Stimulated activated naive CD8-positive, alpha-beta T cell treated with anti-CD3 and anti-CD28 coated beads, Interleukin-15, amount 100 ng/mL, for 72 hours (primary cell): ENCODE measurements around the gene PNLDC1.
A peak's percentile ranks its signal among the peaks of the same experiment; 100 is the strongest.
"Not testable (repeated sequence)": the region's sequence is repeated elsewhere in the genome, so short reads cannot be mapped to it uniquely, and the experiment has no call there.

Experiments used
- ATAC-seq: fragments of 150-1000 bp; cut with Tn5 transposase; 2 replicates; pipeline ENCODE4 v1.10.0; 2021; ENCODE audit warnings: mild to moderate bottlenecking, moderate library complexity
- DNase-seq, 2 donors: peaks; one replicate each; pipeline ENCODE4 v3.0.0; 2021 to 2022
- H3K27ac Mint-ChIP-seq, 2 donors: one replicate each; pipeline ENCODE4 v1.8.0; 2022; ENCODE audit warnings: mild to moderate bottlenecking in 2 of 2, mixed read lengths in 2 of 2, moderate library complexity in 2 of 2
- H3K27me3 Mint-ChIP-seq: one replicate; pipeline ENCODE4 v1.8.0; 2022; ENCODE audit warnings: mixed read lengths
- H3K4me1 Mint-ChIP-seq: one replicate; pipeline ENCODE4 v1.8.0; 2022; ENCODE audit warnings: mild to moderate bottlenecking, mixed read lengths
- H3K4me3 Mint-ChIP-seq, 2 donors: one replicate each; pipeline ENCODE4 v1.8.0; 2022; ENCODE audit warnings: mild to moderate bottlenecking in 2 of 2, mixed read lengths in 2 of 2, moderate library complexity in 1 of 2
- H3K9me3 Mint-ChIP-seq, 2 donors: one replicate each; pipeline ENCODE4 v1.8.0; 2022; ENCODE audit warnings: mixed read lengths in 2 of 2

The PNLDC1 gene

DNA sequence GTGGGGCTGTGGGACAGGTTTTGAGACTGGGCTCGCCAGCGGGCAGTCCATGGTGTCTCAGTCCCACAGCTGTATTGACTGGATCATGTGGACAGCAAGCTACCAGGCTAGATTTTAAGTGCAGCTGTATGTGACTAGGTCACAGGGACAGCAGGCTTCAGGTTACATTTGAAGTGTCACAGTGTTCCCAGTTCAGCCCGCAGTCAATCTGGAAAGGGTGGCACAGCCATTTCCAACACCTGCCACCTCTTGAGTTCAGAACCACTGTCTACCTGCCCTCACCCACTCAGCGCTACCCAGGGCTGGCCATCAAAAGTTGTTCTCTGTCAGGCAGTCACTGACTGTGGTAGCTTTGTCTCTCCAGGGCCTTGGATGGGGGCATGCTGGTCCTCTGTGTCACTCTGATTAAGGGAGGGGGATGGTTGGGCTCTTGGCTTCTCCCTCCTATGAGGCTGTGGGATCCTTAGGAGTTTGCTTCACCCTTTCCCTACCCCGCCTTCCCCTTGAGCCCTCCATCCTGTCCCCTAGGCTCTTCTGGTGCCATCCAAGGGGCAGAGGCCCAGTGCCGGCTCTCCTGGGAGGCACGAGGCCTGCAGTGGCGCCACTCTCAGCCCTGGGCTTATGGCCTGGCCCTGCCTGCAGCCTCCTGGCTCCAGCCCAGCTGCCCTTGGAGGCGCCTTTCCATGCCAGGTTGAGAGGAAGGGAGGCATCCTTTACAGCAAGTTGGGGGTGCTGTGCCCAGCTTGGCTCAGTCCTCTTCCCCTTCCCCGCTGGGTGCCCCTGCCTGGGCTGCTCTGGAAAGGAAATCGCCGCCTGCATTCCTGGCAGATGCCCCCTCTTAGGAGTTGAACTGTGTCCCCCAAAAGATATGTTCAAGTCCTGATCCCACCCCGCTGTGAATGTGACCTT, 44.9 kb downstream of the PNLDC1 start:
- ATAC-seq: no peak
- no peak for DNase-seq
- no peak overlapping the region for H3K27ac Mint-ChIP-seq
- H3K27me3 Mint-ChIP-seq: no peaks in the 10 kb centered on the region
- H3K4me1 Mint-ChIP-seq: peaks cover 10% of the 10 kb centered on the region
- peaks cover 9 to 10% of the 10 kb centered on the region in 2 donors for H3K9me3 Mint-ChIP-seq
- H3K4me3 Mint-ChIP-seq: no peak overlapping the region

DNA sequence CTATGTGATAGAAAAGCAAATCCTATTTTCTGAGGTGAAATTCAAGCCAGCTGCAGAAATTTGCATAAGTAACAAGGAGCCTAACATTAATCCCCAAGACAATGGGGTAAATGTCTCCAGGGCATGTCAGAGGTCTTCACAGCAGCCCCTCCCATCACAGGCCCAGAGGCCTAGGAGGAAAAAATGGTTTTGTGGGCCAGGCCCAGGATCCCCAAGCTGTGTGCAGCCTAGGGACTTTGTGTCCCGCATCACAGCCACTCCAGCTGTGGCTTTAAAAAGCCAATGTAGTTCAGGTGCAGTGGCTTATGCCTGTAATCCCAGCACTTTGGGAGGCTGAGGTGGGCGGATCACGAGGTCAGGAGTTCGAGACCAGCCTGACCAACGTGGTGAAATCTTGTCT, 48.5 kb downstream of the PNLDC1 start:
- H3K4me3 Mint-ChIP-seq, ATAC-seq, DNase-seq, H3K27me3 Mint-ChIP-seq, H3K27ac Mint-ChIP-seq: not testable (repeated sequence)
- peaks cover 10% of the 10 kb centered on the region for H3K4me1 Mint-ChIP-seq
- peaks cover 10 to 12% of the 10 kb centered on the region in 2 donors for H3K9me3 Mint-ChIP-seq

DNA sequence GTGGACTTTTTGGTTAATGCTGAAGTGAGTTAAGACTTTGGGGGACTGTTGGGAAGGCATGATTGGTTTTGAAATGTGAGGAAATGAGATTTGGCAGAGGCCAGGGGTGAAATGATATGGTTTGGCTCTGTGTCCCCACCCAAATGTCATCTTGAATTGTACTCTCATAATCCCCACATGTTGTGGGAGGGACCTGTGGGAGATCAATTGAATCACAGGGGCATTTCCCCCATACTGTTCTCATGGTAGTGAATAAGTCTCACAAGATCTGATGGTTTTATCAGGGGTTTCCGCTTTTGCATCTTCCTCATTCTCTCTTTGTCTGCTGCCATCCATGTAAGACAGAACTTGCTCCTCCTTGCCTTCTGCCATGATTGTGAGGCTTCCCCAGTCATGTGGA, 49.8 kb downstream of the PNLDC1 start:
- H3K9me3 Mint-ChIP-seq: peaks cover 10 to 12% of the 10 kb centered on the region in 2 donors
- not testable (repeated sequence) for H3K4me1 Mint-ChIP-seq, H3K27me3 Mint-ChIP-seq, DNase-seq, H3K4me3 Mint-ChIP-seq, ATAC-seq
- H3K27ac Mint-ChIP-seq: peak overlapping the region in 1 of 2 donors; percentile 13

DNA sequence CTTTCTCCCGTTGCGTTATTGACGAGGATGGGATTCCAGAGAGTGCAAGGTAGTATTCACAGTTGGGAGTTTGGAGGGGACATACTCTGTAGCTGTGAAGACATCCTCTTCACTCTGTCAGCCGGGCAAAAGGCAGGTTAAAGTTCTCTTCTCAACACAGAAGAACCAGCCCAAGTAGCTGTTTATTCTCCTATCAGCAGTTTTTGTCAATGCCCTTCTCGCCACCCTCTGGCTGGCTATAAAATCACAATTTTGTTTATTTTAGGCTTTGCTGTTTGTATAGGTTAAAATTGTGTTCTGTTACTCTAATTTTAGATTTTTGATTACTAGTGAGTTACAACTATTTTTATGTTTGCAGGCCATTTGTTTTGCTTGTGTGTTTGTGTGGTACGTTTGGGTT, 52.8 kb downstream of the PNLDC1 start:
- no peaks in the 10 kb centered on the region for H3K27me3 Mint-ChIP-seq
- DNase-seq (no peak), ATAC-seq (no peak)
- no peaks in the 10 kb centered on the region for H3K4me1 Mint-ChIP-seq
- peaks cover 13 to 14% of the 10 kb centered on the region in 2 donors for H3K9me3 Mint-ChIP-seq
- H3K27ac Mint-ChIP-seq: no peak overlapping the region
- no peak overlapping the region for H3K4me3 Mint-ChIP-seq

DNA sequence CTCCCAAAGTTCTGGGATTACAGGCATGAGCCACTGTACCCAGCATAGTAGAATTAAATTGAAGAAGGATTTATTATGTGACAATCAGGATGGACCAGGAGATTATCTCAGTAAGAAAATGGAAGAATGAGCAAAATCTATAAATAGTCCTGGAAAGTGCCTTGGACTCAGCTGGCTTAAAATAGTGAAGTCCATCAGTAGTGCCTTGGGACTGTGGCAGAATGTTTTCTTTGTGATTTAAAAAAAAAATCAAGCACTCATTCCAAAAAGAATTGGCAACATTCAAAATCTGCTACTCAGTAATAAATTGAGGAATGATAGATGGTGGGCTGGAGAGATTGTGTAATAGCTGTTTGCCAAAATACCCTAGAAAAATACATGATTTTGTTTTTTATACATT, 53.7 kb downstream of the PNLDC1 start:
- Mint-ChIP-seq H3K27me3 (no peaks in the 10 kb centered on the region), H3K4me1 (no peaks in the 10 kb centered on the region), H3K9me3 (peaks cover 7 to 14% of the 10 kb centered on the region in 2 donors), H3K4me3 (no peak overlapping the region), H3K27ac (no peak overlapping the region)
- DNase-seq (no peak), ATAC-seq (no peak)

DNA sequence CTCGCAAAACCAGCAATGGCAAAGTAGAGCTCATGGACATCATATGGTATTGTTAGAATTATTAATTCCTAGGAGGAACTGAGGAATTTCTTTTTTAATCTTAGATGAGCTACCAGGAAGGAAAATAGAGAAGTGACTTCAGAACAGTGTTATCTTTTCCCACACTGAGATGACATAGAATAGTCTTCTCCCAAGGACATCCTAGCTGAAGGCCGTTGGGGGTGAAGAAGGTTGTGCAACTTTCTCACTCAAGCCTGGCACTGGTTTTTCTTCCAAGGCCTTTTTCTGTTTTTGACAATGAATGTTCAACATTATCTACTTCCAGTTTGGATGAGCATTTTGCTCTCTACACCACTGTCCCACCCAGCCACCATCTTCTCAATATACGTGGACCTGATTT, 54.9 kb downstream of the PNLDC1 start:
- H3K27me3 Mint-ChIP-seq: no peaks in the 10 kb centered on the region
- no peak overlapping the region for H3K4me3 Mint-ChIP-seq
- H3K27ac Mint-ChIP-seq: no peak overlapping the region
- H3K4me1 Mint-ChIP-seq: no peaks in the 10 kb centered on the region
- DNase-seq (no peak), ATAC-seq (no peak)
- peaks cover 7 to 10% of the 10 kb centered on the region in 2 donors for H3K9me3 Mint-ChIP-seq

DNA sequence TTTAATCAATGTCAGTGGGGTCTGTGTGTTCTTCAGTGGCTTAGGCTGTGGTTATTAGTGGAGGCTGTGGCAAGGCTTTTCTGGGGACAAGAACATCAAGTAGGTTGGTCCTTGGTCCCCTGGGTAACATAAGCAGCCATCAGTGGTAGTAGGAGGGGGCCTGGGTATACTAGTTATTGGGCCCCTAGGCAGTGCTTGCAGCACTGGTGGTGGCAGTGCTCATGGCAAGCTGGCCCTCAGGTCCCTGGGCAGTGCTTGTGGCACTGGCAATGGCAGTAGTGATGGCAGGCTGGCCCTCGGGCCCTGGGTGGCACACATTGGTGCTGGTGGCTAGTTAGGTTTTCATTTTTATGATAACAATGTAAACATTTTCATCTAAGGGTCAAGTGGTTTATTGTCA, 58.2 kb downstream of the PNLDC1 start:
- Mint-ChIP-seq H3K9me3 (peaks cover 7% of the 10 kb centered on the region in 2 donors), H3K27ac (no peak overlapping the region), H3K27me3 (no peaks in the 10 kb centered on the region), H3K4me3 (no peak overlapping the region), H3K4me1 (peaks cover 21% of the 10 kb centered on the region)
- no peak for DNase-seq
- ATAC-seq: no peak

DNA sequence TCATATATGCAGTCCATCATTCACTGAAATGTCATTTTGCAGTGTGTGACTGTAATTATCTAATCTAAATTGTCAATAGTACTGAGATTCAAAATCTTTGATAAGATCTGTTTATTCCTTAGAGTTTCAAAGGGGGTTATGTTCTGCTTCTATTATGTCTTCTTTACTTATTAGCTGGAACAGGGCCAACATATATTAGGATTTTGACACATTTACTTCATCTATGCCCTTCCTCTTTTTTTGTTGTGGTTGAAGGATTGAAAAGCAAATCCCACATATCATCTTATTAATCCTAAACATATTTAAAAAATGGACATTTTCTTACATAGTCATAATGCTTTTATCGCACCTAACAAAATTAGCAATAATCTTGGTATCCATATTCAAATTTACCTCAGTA, 60.4 kb downstream of the PNLDC1 start:
- no peaks in the 10 kb centered on the region for H3K27me3 Mint-ChIP-seq

DNA sequence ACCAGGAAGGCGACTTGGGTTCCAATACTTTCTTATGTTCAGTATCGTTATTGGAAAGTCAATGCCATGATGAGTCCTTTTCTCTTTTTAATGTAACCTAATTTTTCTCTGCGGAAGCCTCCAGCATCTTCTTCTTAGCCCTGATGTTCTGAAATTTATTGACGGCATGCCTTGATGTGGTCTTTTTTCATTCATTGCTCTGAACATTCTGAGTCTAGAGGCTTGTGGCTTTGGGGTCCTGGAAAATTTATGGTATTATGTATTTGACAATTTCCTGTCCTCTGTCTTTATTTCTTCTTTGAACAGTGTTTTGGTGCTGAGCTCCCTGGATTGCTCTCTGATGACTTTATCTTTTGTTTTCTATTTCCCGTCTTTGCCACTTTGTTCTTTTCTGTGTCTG, 62.0 kb downstream of the PNLDC1 start:
- Mint-ChIP-seq H3K27ac (peak overlapping the region; percentile 1 to 85), H3K27me3 (no peaks in the 10 kb centered on the region), H3K9me3 (peaks cover 6 to 7% of the 10 kb centered on the region in 2 donors), H3K4me3 (peak overlapping the region; percentile 53 to 55), H3K4me1 (peaks cover 22% of the 10 kb centered on the region)
- peak; percentile 59 for ATAC-seq
- DNase-seq: no peak

More for the DNA sequence above, 60.4 kb downstream of the PNLDC1 start:
- DNase-seq (no peak), ATAC-seq (no peak)
- Mint-ChIP-seq H3K4me3 (no peak overlapping the region), H3K9me3 (peaks cover 7% of the 10 kb centered on the region in 2 donors), H3K4me1 (peaks cover 22% of the 10 kb centered on the region), H3K27ac (no peak overlapping the region)

DNA sequence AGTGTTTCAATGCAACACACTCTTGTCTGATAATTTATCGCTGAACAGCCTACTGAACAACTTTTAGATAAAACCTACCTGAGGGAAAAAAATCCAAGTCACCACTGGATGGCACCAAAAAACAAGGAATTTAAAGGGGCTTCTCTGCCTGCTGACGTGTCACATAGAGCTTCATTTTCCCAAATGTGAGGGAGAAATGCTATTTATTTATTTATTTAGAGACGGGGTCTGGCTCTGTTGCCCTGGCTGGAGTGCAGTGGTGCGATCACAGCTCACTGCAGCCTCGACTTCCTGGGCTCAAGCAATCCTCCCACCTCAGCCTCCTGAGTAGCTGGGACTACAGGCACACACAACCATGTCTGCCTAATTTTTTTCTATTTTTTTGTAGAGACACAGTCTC, 63.3 kb downstream of the PNLDC1 start:
- ATAC-seq (peak; percentile 63), DNase-seq (peak; percentile 30 to 34)
- not testable (repeated sequence) for H3K9me3 Mint-ChIP-seq, H3K27me3 Mint-ChIP-seq
- peak overlapping the region; percentile 36 to 57 for H3K4me3 Mint-ChIP-seq
- peaks cover 22% of the 10 kb centered on the region for H3K4me1 Mint-ChIP-seq
- peak overlapping the region in 1 of 2 donors; percentile 92 for H3K27ac Mint-ChIP-seq

DNA sequence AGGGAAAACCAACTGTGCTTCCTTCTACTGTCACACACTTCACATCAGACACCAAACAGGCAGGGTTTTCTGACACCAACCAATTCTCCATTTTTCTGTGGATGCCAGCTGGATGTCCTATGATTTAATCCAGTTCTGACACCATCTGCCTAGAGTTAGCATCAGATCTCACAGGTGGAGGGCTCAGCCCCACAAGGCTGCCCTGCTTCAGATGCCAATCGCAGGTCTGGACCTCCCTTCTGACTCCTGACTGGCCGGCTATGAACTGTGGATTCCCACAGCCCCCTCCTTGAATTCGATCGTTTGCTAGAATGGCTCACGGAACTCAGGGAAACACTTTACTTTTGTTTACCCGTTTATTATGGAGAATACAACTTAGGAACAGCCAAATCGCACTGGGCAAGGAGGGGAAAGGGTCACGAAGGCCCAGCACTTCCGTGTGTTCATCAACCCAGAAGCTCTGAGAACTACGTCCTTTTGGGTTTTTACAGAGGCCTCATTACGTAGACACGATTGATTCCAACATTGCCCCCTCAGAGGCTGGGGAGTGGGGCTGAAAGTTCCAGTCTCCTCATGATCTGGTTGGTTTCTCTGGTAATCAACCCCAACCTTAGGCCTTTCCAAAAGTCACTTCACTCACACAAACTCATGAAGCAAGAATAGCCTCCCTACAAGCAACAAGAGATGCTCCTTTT, 65.3 kb downstream of the PNLDC1 start:
- Mint-ChIP-seq H3K27ac (no peak overlapping the region), H3K9me3 (no peaks in the 10 kb centered on the region), H3K4me1 (peaks cover 22% of the 10 kb centered on the region), H3K4me3 (no peak overlapping the region), H3K27me3 (no peaks in the 10 kb centered on the region)
- ATAC-seq (no peak), DNase-seq (no peak)

DNA sequence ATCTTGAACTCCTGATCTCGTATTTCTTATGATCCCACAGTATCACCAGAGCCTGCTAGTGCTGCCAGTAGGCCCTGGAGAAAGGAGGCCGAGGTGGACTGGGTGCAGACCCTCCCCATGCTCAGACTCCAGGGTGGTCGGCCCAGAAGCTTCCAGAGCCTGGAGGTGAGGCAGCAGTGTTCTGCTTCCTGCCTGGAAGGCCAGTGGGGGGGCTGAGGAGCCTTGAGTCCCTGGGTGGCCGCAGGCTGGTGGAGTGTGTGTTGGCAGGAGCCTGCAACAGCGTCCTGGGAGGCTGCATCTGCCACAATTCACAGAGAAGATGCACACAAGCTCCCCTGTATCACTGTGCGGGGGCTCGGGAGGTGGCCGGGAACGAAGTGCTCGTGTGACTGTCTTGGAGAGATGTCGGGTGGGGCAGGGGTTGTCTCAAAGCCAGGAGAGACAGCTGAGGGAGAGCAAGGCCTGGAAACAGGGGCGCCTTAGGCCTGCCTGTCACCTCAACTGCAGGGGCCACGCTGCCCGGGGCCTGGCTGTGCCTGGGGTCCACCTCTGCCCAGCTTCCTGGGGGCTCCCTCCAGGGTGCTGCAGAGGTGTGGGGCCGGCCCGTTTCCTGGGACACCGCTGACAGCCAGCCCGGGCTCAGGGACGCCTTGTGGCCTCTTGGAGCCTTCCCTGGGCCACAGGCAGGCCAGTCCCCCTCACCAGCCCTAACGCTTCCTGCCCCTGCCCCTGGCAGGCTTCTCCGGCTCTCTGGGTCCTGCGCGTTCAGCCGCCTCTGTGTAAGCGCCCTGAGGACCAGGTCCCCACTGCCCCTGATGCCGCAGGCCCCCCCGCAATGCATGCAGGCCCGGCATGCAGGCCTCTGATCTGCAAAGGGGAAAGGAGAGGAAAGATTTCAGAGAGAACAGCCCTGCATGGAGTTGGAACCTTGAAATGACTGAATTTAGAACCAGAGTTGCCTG, 66.5 kb downstream of the PNLDC1 start:
- no peak overlapping the region for H3K4me3 Mint-ChIP-seq
- peaks cover 19% of the 10 kb centered on the region for H3K4me1 Mint-ChIP-seq
- DNase-seq: no peak
- ATAC-seq: peak; percentile 36
- H3K9me3 Mint-ChIP-seq: no peaks in the 10 kb centered on the region
- H3K27me3 Mint-ChIP-seq: no peaks in the 10 kb centered on the region
- H3K27ac Mint-ChIP-seq: no peak overlapping the region
